Measurements from ENCODE around the gene PKHD1.

DNA sequence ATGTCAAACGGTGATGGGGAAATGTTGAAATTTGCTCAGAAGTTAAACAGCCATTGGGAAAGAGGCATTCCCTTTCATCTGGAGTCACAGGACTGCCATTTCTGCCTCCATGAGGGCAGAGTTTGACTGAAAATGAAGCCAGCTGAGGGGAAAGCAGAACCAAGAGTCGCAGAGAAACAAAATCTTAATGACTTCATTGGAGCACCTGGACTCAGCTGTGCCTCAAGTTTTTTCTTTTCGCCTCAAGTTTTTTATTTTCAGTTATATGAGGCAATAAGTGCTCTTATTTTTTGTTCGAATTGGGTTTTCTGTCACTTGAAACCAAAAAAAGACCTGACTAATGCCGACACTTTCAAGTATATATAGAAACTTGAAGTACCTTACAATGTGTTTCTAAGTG, 161.3 kb downstream of the PKHD1 start:
- TF ChIP-seq, protein P1, sequence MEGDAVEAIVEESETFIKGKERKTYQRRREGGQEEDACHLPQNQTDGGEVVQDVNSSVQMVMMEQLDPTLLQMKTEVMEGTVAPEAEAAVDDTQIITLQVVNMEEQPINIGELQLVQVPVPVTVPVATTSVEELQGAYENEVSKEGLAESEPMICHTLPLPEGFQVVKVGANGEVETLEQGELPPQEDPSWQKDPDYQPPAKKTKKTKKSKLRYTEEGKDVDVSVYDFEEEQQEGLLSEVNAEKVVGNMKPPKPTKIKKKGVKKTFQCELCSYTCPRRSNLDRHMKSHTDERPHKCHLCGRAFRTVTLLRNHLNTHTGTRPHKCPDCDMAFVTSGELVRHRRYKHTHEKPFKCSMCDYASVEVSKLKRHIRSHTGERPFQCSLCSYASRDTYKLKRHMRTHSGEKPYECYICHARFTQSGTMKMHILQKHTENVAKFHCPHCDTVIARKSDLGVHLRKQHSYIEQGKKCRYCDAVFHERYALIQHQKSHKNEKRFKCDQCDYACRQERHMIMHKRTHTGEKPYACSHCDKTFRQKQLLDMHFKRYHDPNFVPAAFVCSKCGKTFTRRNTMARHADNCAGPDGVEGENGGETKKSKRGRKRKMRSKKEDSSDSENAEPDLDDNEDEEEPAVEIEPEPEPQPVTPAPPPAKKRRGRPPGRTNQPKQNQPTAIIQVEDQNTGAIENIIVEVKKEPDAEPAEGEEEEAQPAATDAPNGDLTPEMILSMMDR (IDR thresholded peaks at IDR 0.05; ENCODE audit: poor library complexity): no peak
- no peak for TF ChIP-seq EZH2phosphoT487 (IDR thresholded peaks at IDR 0.05; ENCODE audit: low read depth, severe bottlenecking, unreplicated experiment)
- no peak for TF ChIP-seq EZH2 (IDR thresholded peaks at IDR 0.05; ENCODE audit: borderline replicate concordance)

Measured in hepatocyte (in vitro differentiated cells).